Stimulated activated CD8-positive, alpha-beta memory T cell treated with anti-CD3 and anti-CD28 coated beads, Interleukin-12 subunit alpha, Interleukin-12 subunit beta, amount 100 ng/mL, for 1 hour (primary cell): ENCODE results near the gene FKRP.

ENCODE experiments used
- DNase-seq: peaks from one replicate; pipeline ENCODE4 v3.0.0-alpha.2; 2020; ENCODE audit warnings: low read depth

FKRP gene

GRCh38 chr19:46732172-46732938 lies 13.5 kb upstream of the FKRP start:
- no peak for DNase-seq

DNA sequence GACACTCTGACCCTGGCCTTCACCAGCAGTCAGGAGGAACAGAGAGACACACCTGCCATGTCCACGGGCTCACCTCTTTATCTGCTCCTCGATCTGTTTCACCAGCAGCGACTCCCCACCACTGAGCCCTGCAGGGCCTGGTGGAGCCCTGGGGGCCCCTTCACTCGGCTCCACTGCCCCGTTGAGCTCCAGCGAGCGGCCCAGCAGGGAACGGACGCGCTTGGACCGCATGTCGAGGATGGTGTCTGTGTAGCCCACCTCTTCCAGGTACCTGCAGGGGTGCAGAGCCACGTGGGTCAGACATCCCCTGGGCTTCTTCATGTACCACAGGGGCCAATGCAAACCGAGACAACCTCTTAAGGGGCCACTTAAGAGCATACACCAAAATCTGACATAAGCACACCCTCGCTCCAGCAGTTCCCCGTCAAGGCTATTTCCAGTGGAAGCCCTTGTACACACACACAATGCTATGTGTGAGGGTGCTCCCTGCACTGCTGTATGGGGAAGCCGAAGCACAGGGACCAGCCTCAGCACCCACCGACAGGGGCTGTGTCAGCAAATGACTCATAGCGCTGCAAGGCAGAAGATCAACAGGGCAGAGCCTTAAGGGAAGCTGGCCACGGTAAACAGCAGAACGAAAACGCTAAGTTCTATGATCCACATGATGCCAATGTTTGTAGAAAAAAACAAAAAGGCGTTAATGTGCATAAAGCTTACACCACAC lies 12.7 kb upstream of the FKRP start:
- DNase-seq, result no peak

DNA sequence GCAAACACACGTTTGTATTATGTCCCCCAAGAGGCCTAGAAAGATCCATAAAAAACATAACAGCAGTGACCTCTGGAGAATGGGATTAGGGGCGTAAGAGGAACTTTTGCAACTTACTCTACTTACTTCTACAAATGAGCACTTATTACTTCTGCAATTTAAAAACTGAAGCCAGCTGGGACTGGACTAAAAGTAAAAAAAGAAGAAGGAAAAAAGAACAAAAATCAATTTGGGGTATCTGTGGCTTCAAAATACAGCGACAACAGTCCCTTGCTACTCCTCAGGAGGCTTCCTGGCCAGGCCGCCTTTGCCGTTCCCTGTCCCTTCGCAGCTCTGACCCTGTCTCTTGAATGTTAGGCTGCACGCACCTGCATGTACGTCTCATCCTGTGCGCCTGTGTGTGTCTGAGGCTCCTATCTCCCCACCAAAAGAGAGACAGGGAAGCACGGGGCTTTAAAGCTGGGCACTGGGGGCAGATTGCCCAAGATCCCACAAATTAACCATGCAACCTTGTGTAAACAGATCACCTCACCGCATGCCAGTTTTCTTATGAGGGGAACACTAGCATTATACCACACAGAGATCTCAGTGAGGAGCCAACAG lies 12.1 kb upstream of the FKRP start:
- DNase-seq, result no peak

- DNase-seq, result no peak
These were observed 9.1 kb upstream of the FKRP start for GRCh38 chr19:46736531-46737297.

- DNase-seq, result no peak
These were observed 8.6 kb upstream of the FKRP start for GRCh38 chr19:46737298-46737654.

DNA sequence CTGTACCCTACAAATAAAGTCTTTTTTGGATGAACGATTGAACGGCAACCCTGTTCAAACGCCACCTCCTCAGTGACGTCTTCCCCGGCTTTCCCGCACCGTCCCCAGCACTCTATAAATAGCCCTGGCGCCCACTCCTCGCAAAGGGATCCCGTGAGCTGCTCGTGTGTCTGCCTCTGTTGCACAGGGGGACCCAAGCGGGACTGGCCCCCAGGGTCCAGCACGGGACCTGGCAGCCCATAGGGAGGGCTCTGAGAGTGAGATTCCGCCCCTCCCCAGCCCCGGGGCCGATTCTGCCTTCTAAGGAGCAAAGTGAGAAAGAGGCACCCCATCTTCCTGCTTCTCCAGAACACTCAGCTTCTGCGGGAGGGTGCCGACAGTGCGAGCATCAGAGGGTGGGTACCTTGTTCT lies 8.1 kb upstream of the FKRP start:
- no peak for DNase-seq

- DNase-seq, result no peak
These were observed 6.5 kb upstream of the FKRP start for GRCh38 chr19:46739290-46739771.

- no peak for DNase-seq
These were observed 4.4 kb upstream of the FKRP start for GRCh38 chr19:46741447-46741846.

DNA sequence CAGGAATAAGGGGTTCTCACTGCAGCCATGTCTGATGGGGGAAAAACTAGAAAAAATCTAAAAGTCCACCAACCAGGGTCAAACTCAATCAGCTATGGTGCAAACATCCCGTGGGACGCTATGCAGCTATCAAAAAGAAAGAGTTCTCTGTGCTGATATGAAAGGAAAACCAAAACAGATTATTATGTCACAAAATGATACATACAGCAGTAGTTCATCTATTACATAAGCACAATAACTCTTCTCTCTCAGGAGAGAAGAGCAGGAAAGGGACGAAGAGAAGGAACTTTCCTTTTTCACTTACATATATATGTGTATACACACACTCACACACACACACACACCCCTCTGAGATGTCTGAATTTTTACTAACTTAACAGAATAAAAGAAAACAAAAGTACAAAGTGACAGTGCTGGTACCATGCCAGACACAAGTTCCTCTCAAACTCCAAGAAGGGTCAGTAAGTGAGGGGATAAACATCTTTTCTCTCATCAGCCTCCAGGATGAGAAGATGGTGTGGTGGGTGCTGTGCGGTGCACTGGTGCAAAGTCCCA lies 2.9 kb upstream of the FKRP start:
- no peak for DNase-seq

DNA sequence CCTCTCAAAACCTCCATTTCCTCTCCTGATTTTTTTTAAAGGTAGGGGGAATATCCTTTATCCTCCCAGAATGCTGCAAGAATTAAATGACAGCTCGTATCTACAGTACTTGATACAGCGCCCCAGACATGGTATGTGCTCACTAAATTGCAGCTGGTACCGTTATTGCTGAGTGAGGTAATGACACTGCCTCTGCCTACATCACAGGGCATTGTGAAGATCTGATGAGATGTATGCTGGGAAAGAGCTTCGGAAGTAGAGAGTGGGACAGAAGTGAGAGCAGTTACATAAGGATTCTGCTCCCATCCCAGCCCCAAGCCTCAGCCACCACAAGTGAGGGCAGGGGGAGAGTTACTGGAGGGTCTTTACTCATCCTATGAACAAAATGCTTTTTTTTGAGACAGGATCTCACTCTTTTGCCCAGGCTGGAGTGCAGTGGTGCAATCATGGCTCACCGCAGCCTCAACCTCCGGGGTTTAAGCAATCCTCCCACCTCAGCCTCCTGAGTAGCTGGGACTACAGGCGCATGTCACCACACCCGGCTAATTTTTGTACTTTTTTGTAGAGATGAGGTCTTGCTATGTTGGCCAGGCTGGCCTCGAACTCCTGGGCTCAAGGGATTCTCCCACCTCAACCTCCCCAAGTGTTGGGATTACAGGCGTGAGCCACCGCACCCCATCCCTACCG lies 1.7 kb upstream of the FKRP start:
- DNase-seq, result no peak

DNA sequence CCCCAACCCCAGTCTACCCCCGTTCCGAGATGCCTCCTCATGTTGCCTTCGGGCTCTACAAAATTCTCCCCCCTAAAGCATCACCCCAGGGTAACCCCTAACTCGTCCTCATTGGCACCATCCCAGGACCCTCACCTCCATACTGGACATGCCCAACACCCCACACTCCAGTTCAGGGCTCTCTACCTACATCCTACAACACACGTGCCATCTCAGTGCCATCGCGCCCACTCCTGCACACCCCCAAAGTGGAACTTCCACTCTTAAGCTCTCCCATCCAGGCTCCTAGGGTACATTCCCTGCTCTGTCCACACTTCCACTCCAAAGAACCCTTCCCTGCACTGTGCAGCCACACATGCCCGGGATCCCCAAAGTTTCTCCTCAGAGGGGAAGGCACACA lies 827 bp upstream of the FKRP start:
- no peak for DNase-seq

DNA sequence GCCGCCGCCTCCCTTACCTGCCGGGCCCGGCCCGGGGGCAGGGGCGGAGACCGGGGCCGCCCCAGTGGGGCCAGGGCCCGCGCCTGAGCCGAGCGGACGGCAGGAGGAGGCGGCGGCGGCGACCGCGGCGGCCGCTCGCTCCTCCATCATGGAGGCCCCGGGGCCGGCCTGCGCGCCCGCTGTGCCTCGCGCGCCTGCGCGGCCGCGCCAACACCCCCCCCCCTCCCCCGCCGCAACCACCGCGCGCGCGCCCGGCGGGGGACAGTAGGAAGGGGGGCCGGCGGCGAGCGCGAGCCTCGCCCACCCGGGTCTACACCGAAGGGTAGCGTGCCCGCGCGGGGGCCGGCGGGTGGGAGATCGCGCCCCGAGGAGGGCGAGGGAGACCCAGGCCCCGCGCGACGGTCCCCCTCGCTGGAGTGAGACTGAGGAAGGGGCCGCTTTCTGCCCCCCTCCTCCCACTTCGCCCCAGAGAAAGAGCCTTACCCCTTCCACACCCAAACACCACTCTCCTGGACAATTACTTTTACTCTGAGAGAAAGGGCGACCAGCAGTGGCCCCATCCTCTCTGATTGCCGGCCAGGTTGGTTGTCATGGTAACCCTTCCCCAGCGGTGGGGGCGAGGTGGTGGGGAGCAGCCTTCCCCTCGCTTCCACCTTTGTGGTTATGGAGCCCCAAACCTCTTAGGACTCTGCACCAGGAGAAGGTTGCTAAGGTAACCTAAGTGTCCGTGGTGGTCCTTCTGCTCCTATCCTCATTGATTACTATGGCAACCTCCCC lies 612 bp downstream of the FKRP start, which contains the start of gene STRN4:
TSS of gene STRN4 (minus strand) at position 170 of the 777 bp plus-strand sequence. CDS start at position 150, 20 bp downstream.
- DNase-seq, result peak; percentile 42

- DNase-seq, result peak; percentile 70
These were observed 2.7 kb downstream of the FKRP start for GRCh38 chr19:46748325-46749109.

- peak; percentile 42 for DNase-seq
These were observed 7.7 kb downstream of the FKRP start for GRCh38 chr19:46753420-46754155.

GRCh38 chr19:46755077-46755852 lies 9.4 kb downstream of the FKRP start:
- DNase-seq, result no peak

DNA sequence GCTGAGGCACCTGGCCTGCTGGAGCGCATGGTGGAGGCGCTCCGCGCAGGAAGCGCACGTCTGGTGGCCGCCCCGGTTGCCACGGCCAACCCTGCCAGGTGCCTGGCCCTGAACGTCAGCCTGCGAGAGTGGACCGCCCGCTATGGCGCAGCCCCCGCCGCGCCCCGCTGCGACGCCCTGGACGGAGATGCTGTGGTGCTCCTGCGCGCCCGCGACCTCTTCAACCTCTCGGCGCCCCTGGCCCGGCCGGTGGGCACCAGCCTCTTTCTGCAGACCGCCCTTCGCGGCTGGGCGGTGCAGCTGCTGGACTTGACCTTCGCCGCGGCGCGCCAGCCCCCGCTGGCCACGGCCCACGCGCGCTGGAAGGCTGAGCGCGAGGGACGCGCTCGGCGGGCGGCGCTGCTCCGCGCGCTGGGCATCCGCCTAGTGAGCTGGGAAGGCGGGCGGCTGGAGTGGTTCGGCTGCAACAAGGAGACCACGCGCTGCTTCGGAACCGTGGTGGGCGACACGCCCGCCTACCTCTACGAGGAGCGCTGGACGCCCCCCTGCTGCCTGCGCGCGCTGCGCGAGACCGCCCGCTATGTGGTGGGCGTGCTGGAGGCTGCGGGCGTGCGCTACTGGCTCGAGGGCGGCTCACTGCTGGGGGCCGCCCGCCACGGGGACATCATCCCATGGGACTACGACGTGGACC lies 10.1 kb downstream of the FKRP start:
- no peak for DNase-seq

GRCh38 chr19:46756544-46756888 lies 10.7 kb downstream of the FKRP start:
- DNase-seq, result no peak

DNA sequence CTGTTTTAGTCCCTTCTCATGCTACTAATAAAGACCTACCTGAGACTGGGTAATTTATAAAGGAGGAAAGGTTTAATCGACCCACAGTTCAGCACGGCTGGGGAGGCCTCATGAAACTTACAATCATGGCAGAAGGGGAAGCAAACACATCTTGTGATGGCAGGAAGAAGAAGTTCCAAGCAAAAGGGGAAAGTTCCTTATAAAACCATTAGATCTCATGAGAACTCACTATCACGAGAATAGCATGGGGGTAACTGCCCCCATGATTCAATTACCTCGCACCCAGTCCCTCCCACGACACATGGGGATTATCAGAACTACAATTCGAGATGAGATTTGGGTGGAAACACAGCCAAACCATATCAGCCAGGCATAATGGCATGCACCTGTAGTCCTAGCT lies 13.3 kb downstream of the FKRP start:
- DNase-seq, result no peak
